HG03139 (cell line): ENCODE results near the gene FBXW11.
"Not testable (repeated sequence)": the region's sequence is repeated elsewhere in the genome, so short reads cannot be mapped to it uniquely, and the experiment has no call there.

Experiments
- ATAC-seq: cut with Tn5 transposase; IDR thresholded peaks from one replicate; pipeline ENCODE4 v1.9.1; 2021; ENCODE audit not compliant: unreplicated experiment

FBXW11 gene

GRCh38 chr5:171956314-171956713 is 50.1 kb downstream of the FBXW11 start:
- ATAC-seq, result no peak

GRCh38 chr5:171955761-171956160 is 50.7 kb downstream of the FBXW11 start:
- no peak for ATAC-seq

- no peak for ATAC-seq
Measured at GRCh38 chr5:171954721-171955120, 51.7 kb downstream of the FBXW11 start.

- no peak for ATAC-seq
Measured at GRCh38 chr5:171953860-171954701, 52.4 kb downstream of the FBXW11 start.

- ATAC-seq, result no peak
Measured at GRCh38 chr5:171952021-171952420, 54.4 kb downstream of the FBXW11 start.

- ATAC-seq, result no peak
Measured at GRCh38 chr5:171951218-171951617, 55.2 kb downstream of the FBXW11 start.

- no peak for ATAC-seq
Measured at GRCh38 chr5:171946000-171946781, 60.2 kb downstream of the FBXW11 start.

- ATAC-seq, result no peak
Measured at GRCh38 chr5:171945476-171945875, 61.0 kb downstream of the FBXW11 start.

GRCh38 chr5:171945066-171945465 is 61.4 kb downstream of the FBXW11 start:
- ATAC-seq, result no peak

- not testable (repeated sequence) for ATAC-seq
Measured at GRCh38 chr5:171942112-171942516, 64.3 kb downstream of the FBXW11 start.

- ATAC-seq, result not testable (repeated sequence)
Measured at GRCh38 chr5:171941675-171942074, 64.8 kb downstream of the FBXW11 start.

GRCh38 chr5:171941275-171941674 is 65.2 kb downstream of the FBXW11 start:
- ATAC-seq, result not testable (repeated sequence)

- ATAC-seq, result no peak
Measured at GRCh38 chr5:171939951-171940350, 66.5 kb downstream of the FBXW11 start.

- no peak for ATAC-seq
Measured at GRCh38 chr5:171938358-171938757, 68.1 kb downstream of the FBXW11 start.

- no peak for ATAC-seq
Measured at GRCh38 chr5:171937351-171937750, 69.1 kb downstream of the FBXW11 start.

GRCh38 chr5:171934586-171934985 is 71.9 kb downstream of the FBXW11 start:
- ATAC-seq, result no peak

- no peak for ATAC-seq
Measured at GRCh38 chr5:171931163-171931562, 75.3 kb downstream of the FBXW11 start.

- no peak for ATAC-seq
Measured at GRCh38 chr5:171927345-171927941, 79.0 kb downstream of the FBXW11 start.

- ATAC-seq, result peak; percentile 85
Measured at GRCh38 chr5:171926311-171926710, 80.1 kb downstream of the FBXW11 start.

- no peak for ATAC-seq
Measured at GRCh38 chr5:171924493-171925122, 81.8 kb downstream of the FBXW11 start.

GRCh38 chr5:171920765-171921391 is 85.6 kb downstream of the FBXW11 start:
- ATAC-seq, result no peak
